HG03565 (cell line): ENCODE measurements around the gene TRAPPC1.
A peak's percentile ranks its signal among the peaks of the same experiment; 100 is the strongest.
"Not testable (repeated sequence)": the region's sequence is repeated elsewhere in the genome, so short reads cannot be mapped to it uniquely, and the experiment has no call there.

Experiments
- ATAC-seq: cut with Tn5 transposase; IDR thresholded peaks from one replicate; pipeline ENCODE4 v1.9.1; 2021; ENCODE audit warnings: mild to moderate bottlenecking, moderate library complexity; ENCODE audit not compliant: unreplicated experiment

TRAPPC1 gene

GRCh38 chr17:7931709-7932482 lies at the start of gene TRAPPC1, which contains the start of gene CNTROB:
Gene TRAPPC1, minus strand, starts transcription at chr17:7931946. Its CDS starts 117 bp downstream, at chr17:7931829.
Gene CNTROB, plus strand, starts transcription at chr17:7932206. Its CDS starts 874 bp downstream, at chr17:7933080.
- ATAC-seq = peak; percentile 97

GRCh38 chr17:7977805-7978204 lies 46.1 kb upstream of the TRAPPC1 start:
- no peak for ATAC-seq

GRCh38 chr17:7977039-7977438 lies 45.3 kb upstream of the TRAPPC1 start:
- ATAC-seq = no peak

DNA sequence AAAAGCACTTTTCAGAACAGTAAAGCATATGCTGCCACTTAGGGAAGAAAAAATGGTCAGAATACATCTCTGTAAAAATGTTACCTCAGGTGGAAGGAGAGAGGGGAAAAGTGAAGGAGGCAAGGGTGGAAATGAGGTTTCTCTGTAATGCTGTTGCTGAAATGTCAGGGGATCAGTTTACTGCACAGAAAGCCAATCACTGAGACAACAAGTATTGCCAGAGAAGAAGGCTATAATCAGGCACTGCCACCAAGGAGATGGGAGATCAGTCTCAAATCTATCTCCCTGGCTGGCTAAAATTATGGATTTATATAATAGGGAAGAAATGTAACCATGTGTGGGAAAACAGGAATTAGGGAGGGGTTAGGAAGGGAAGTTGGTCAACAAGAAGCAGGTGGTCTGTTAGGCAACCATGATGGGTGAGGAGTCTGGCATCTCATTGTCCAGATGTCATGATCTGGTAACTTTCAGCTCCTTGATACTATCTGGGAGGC lies 42.9 kb upstream of the TRAPPC1 start:
- no peak for ATAC-seq

GRCh38 chr17:7972131-7972785 lies 40.5 kb upstream of the TRAPPC1 start:
- ATAC-seq = no peak

- no peak for ATAC-seq
Observed at GRCh38 chr17:7971651-7972050, 39.9 kb upstream of the TRAPPC1 start.

- ATAC-seq = no peak
Observed at GRCh38 chr17:7969433-7969832, 37.7 kb upstream of the TRAPPC1 start.

DNA sequence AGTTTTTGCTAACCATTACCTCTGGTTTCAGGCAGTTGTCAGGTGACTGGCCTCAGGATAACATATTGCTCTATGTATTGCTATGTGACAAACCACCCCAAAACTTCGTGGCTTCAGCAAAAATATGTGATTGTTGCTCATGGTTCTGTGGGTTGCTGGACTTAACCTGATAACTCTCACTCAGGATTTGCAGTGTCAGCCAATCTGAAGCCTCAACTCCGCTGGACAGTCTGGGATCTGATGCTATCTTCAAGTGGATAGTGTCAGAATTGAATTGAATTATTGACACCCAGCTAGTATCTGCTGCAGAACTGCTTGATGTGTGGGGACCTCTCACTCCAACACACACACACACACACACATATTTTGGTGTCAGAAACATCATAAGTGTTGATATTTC lies 36.0 kb upstream of the TRAPPC1 start:
- no peak for ATAC-seq

DNA sequence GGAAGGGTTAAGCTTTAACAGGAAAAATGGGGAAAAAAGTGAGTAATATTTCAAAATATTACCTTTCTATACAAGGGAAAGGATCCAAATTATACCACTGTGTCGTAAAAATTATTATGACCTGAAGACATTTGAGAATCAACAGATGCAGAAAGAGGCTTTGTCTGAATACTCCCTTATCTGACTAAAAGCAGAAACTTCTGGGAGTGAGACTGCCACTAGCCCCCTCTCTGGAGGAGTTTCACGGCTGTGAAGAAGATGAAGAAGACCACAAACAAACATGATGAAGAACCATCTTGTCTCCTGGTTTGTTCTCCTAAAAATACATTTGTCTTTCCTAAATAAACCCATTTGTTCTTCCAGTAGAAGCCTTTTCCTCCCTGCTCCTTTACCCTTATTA lies 29.7 kb upstream of the TRAPPC1 start:
- no peak for ATAC-seq

- ATAC-seq = no peak
Observed at GRCh38 chr17:7959503-7960253, 27.9 kb upstream of the TRAPPC1 start.

GRCh38 chr17:7956228-7956965 lies 24.7 kb upstream of the TRAPPC1 start:
- no peak for ATAC-seq

GRCh38 chr17:7955414-7956227 lies 23.9 kb upstream of the TRAPPC1 start:
- ATAC-seq = no peak

DNA sequence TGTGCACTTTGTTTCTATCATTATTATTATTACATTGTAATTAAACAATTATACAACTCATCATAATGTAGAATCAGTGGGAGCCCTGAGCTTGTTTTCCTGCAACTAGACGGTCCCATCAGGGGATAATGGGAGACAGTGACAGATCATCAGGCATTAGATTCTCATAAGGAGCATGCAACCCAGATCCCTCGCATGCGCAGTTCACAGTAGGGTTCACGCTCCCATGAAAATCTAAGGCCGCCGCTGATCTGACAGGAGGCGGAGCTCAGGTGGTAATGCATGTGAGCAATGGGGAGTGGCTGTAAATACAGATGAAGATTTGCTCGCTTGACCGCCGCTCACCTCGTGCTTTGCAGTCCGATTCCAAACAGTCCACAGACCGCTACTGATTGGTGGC lies 21.5 kb upstream of the TRAPPC1 start:
- not testable (repeated sequence) for ATAC-seq

GRCh38 chr17:7951143-7951792 lies 19.5 kb upstream of the TRAPPC1 start:
- ATAC-seq = no peak

- no peak for ATAC-seq
Observed at GRCh38 chr17:7950578-7950977, 18.8 kb upstream of the TRAPPC1 start.

DNA sequence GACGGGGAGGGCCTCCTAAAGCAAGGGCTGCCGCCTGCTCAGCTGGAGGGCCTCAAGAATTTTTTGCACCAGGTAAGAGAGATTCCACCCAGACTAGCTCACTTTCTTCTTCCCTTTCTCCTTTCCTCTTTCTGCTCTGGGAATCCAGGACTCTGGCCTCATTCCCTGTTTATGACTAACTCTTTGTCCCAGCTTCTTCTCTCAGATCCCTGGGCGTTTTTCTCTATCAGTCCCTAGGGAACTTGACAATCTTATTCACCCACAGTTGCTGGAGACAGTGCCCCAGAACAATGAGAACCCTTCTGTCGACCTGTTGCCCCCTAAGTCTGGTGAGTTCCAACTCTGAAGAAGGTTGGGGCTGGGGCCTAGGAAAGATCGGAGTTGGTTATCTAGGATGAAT lies 15.9 kb upstream of the TRAPPC1 start:
- no peak for ATAC-seq

- ATAC-seq = no peak
Observed at GRCh38 chr17:7946441-7946840, 14.7 kb upstream of the TRAPPC1 start.

GRCh38 chr17:7945651-7946050 lies 13.9 kb upstream of the TRAPPC1 start:
- no peak for ATAC-seq

DNA sequence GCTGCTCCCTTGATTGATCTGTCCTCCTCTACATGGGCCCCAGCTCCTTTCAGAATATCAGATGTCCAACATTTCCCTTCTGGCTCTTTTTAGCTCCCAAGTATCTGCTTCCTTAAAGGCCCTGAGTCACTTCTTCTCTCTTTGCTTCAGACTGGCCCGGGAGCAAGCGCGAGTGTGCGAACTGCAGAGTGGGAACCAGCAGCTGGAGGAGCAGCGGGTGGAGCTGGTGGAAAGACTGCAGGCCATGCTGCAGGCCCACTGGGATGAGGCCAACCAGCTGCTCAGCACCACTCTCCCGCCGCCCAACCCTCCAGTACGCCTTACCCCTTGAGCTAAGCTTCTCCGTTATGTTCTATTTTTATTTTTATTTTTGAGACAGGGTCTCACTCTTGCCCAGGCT lies 12.6 kb upstream of the TRAPPC1 start:
- ATAC-seq = no peak
